Activated T-cell treated with anti-CD3 and anti-CD28 coated beads, Interleukin-2, amount 50 U/mL, for 24 hours (primary cell): ENCODE measurements around the gene RFX2.

Experiments used
- DNase-seq: peaks from one replicate; pipeline ENCODE4 v3.0.0-alpha.2; 2020
- H3K27ac Mint-ChIP-seq: 2 replicates; pipeline ENCODE4 v1.8.0; 2020; ENCODE audit warnings: mild to moderate bottlenecking, mixed read lengths
- H3K27me3 Mint-ChIP-seq: 2 replicates; pipeline ENCODE4 v1.8.0; 2020; ENCODE audit warnings: mixed read lengths
- H3K36me3 Mint-ChIP-seq: 2 replicates; pipeline ENCODE4 v1.8.0; 2020; ENCODE audit warnings: low read depth, mixed read lengths
- H3K4me1 Mint-ChIP-seq: 2 replicates; pipeline ENCODE4 v1.8.0; 2020; ENCODE audit warnings: low read depth, mixed read lengths
- H3K4me3 Mint-ChIP-seq: 2 replicates; pipeline ENCODE4 v1.8.0; 2020; ENCODE audit warnings: mild to moderate bottlenecking, moderate library complexity, mixed read lengths
- H3K9me3 Mint-ChIP-seq: 2 replicates; pipeline ENCODE4 v1.8.0; 2020; ENCODE audit warnings: mixed read lengths

Gene RFX2

GRCh38 chr19:5951338-5951861 lies 158.9 kb downstream of the RFX2 start:
- H3K9me3 Mint-ChIP-seq: no peaks in the 10 kb centered on the region
- H3K4me3 Mint-ChIP-seq: peak overlapping the region; percentile 4
- peaks cover 89% of the 10 kb centered on the region for H3K4me1 Mint-ChIP-seq
- no peak for DNase-seq
- H3K27me3 Mint-ChIP-seq: no peaks in the 10 kb centered on the region
- peak overlapping the region; percentile 96 for H3K27ac Mint-ChIP-seq
- H3K36me3 Mint-ChIP-seq: peaks cover 83% of the 10 kb centered on the region

- DNase-seq: no peak
- no peak overlapping the region for H3K4me3 Mint-ChIP-seq
- peaks cover 85% of the 10 kb centered on the region for H3K36me3 Mint-ChIP-seq
- peak overlapping the region; percentile 96 for H3K27ac Mint-ChIP-seq
- no peaks in the 10 kb centered on the region for H3K9me3 Mint-ChIP-seq
- H3K4me1 Mint-ChIP-seq: peaks cover 89% of the 10 kb centered on the region
- H3K27me3 Mint-ChIP-seq: no peaks in the 10 kb centered on the region
Measured at GRCh38 chr19:5950741-5951140, 159.6 kb downstream of the RFX2 start.

- H3K4me1 Mint-ChIP-seq: peaks cover 88% of the 10 kb centered on the region
- DNase-seq: peak; percentile 54
- no peaks in the 10 kb centered on the region for H3K27me3 Mint-ChIP-seq
- no peaks in the 10 kb centered on the region for H3K9me3 Mint-ChIP-seq
- H3K27ac Mint-ChIP-seq: peak overlapping the region; percentile 96
- H3K36me3 Mint-ChIP-seq: peaks cover 90% of the 10 kb centered on the region
- H3K4me3 Mint-ChIP-seq: peak overlapping the region; percentile 56
Measured at GRCh38 chr19:5949792-5950305, 160.5 kb downstream of the RFX2 start.

- Mint-ChIP-seq H3K4me3 (peak overlapping the region; percentile 56), H3K4me1 (peaks cover 88% of the 10 kb centered on the region), H3K27ac (peak overlapping the region; percentile 96), H3K9me3 (no peaks in the 10 kb centered on the region), H3K36me3 (peaks cover 89% of the 10 kb centered on the region), H3K27me3 (no peaks in the 10 kb centered on the region)
- no peak for DNase-seq
Measured at GRCh38 chr19:5948752-5949564, 161.3 kb downstream of the RFX2 start.

GRCh38 chr19:5947435-5947834 lies 162.9 kb downstream of the RFX2 start:
- Mint-ChIP-seq H3K4me3 (no peak overlapping the region), H3K36me3 (peaks cover 88% of the 10 kb centered on the region), H3K27ac (peak overlapping the region; percentile 96), H3K9me3 (no peaks in the 10 kb centered on the region), H3K4me1 (peaks cover 84% of the 10 kb centered on the region), H3K27me3 (no peaks in the 10 kb centered on the region)
- no peak for DNase-seq

GRCh38 chr19:5943623-5944022 lies 166.7 kb downstream of the RFX2 start:
- H3K9me3 Mint-ChIP-seq: no peaks in the 10 kb centered on the region
- no peak overlapping the region for H3K4me3 Mint-ChIP-seq
- no peaks in the 10 kb centered on the region for H3K27me3 Mint-ChIP-seq
- no peak for DNase-seq
- H3K36me3 Mint-ChIP-seq: peaks cover 85% of the 10 kb centered on the region
- H3K4me1 Mint-ChIP-seq: peaks cover 46% of the 10 kb centered on the region
- H3K27ac Mint-ChIP-seq: peak overlapping the region; percentile 73
